Pulmonary artery endothelial cell (primary cell): ENCODE measurements around the gene BTBD1. TPM values are rescaled to one million over a fixed set of nuclear protein-coding genes. Genes with fewer than 3 reads are reported as not detected.
"Not testable (repeated sequence)": the region's sequence is repeated elsewhere in the genome, so short reads cannot be mapped to it uniquely, and the experiment has no call there.

ENCODE experiments used
- DNase-seq: peaks from one replicate; pipeline ENCODE4 v3.0.0-alpha.2; 2011; ENCODE audit warnings: low read depth, low spot score
- total RNA-seq: library from RNA; depleted of rRNA; stranded (reverse); fragments of >200 nt; gene quantifications from 2 replicates; pipeline ENCODE4 v1.2.3, GENCODE V29; 2014

The BTBD1 gene
- total RNA-seq, 1 donor from 2014 or later = 126 TPM

DNA sequence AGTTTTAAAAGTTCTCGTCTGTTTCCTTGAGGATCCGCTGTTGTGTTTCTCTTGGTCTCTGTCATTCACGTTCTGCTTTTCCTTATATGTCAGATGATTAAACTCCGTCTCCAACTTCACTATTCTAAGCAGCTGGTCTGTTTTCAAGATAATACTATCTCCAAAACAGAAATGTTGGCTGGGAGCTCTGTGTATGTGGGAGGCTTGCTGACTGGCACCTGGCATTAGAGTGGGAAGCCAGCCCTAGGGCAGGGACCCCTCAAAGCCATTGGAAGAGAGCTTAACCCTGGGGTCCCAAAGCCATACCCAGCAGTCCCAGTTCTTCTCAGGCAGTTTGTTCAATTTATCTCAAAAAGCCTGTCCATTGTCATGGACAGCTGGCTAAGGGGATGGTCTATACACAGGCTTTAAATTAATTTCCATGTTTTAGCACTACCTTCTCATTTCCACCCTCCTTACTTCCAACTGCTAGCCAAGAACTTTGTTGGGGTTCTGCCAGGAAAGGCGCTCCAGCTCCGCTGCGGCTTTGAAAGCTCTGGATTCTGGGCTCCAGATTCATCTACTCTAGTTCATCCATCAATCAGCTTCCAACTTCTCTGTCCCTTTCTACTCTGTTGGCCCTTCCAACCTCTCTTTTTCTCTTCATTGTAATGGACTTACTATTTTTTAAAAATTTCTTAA is 9.2 kb downstream of the BTBD1 start:
- DNase-seq = no peak

DNA sequence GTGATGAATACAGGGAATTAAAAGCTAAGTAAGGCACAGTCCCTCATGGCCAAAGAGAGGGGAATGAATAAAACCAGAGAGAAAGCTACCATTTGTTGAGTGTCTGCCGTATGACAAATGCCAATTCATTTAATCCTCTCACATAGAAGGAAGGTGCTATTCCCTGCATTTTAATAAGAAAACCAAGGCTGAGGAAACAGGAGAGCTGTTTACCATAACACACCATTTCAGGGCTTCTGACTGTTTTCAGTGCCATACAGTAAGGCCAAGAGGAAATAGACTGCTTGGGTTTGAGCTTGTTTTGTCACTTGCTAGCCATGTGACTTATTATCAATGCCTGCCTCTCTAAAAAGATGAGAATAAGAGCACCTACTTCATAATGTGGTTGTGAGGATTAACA is 10.1 kb downstream of the BTBD1 start:
- no peak for DNase-seq

DNA sequence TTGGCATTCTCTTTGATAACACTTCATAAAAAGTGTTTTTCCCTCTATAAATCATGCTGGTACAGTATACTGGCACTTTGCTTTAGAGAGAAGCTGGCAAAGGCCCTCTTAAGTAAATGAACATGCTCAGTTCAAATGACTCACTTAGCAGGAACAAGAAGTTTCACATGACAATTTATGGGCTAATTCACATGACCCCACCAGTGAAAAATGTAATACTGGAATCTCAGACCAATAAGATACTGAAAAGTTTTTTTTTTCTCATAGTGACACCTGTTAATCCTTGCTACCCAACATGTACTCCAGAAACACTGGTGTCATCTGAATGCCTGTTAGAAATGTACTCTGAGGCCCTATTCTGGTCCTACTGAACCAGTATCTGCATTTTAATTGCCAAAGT is 13.9 kb downstream of the BTBD1 start:
- DNase-seq = peak; percentile 50

DNA sequence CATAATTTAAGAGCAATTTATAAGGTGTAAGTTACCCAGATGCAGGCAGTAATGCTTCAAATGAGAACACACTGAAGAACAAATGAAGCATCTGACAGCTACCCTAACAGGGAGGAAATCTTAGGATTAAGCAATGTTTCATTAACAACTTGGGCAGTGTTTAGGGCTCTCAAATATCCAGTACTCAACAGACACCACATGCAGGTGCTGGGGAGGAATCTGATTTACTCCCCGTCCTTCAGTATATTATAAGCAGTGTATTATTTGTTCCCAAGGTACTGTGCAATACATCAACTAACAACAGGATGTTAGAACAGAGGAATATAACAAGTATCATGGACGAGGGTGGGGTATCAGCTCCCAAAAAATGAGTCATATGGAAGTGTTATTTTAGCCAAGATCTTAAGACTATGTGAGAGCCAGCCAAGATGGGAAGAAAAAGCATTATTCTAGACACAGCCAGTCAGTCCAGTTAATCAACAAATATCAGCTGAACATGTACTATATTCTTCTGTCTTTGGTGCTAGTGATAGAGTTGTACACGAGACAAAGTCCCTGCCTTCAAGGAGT is 20.4 kb downstream of the BTBD1 start:
- DNase-seq = peak; percentile 44

DNA sequence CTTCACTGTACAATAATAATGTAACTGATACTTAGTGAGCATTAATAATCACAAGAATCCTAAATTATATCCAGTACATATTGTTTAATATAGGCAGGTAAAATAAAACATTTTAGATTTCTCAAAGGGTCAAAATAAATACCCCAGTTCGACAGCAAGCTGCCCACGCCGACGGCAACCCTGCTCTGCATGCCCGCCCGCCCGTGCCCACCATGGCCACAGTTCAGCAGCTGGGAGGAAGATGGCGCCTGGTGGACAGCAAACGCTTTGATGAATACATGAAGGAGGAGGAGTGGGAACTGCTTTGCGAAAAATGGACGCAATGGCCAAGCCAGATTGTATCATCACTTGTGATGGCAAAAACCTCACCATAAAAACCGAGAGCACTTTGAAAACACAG is 22.9 kb downstream of the BTBD1 start:
- no peak for DNase-seq

DNA sequence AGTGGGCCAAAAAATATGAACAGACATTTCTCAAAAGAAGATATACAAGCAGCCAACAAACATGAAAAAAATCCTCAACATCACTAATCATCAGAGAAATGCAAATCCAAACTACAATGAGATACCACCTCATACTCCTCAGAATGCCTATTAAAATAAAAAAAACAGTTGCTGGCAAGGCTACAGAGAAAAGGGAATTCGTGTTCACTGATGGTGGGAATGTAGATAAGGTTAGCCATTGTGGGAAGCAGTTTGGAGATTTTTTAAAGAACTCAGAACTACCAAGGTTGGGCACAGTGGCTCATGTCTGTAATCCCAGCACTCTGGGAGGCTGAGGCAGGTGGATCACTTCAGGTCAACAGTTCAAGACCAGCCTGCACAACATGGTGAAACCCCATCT is 27.8 kb downstream of the BTBD1 start:
- DNase-seq = no peak

DNA sequence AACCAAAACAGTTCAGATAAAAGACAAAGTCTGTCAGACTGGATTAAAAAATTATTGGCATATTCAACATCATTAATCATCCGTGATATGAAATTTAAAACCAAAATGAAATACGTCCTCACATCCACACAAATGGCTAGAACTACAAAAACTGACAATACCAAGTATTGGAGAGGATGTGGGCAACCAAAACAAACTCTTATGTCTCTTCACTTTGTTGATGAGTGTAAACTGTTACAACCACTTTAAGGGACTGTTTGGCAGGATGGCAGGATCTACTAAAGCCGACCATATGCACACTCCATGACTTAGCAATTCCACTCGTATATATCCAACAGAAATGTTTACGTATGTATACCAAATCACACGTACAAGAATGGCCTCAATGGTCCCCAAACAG is 30.8 kb downstream of the BTBD1 start:
- DNase-seq = no peak

DNA sequence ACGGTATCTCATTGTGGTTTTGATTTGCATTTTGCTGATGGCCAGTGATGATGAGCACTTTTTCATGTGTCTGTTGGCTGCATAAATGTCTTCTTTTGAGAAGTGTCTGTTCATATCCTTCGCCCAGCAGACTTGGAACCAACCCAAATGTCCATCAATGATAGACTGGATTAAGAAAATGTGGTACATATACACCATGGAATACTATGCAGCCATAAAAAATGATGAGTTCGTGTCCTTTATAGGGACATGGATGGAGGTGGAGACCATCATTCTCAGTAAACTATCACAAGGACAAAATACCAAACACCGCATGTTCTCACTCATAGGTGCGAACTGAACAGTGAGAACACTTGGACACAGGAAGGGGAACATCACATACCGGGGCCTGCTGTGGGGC is 35.8 kb downstream of the BTBD1 start:
- not testable (repeated sequence) for DNase-seq

DNA sequence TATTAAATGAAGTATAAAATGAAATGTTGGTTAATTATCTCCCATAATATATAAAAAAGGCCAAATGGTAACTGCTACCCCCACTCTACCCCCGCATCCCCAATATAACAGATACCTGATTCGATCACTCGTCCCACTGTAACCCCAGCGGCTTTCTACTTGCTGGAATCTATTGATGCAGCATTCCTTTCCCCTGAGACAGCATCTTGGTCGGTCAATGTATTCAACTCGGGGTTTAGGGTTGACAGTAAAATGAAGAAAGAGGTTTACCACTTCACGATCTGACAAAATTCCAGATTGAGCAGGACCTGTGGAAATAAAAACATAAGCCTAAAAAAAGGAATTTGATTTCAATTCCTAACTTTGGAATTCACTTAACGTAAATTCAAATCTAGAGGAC is 37.0 kb downstream of the BTBD1 start:
- DNase-seq = no peak

DNA sequence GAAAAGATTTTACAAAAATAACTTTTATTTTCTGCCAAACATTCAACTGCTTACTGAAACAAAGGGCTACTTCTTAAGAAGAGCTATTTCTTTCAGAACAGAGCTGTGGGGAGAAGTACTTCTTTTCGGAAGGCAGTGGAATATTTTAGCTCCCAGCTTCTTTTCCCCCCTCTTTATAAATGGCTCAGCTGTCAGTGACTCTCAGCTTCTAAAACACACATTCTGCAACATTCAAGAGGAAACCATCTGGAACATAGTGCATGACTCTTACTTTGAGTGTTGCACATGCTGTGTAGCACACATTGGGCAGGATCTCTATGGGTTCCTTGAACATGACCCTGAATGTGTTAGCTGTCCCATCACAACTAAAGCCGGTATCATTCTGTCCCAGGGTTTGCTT is 48.6 kb downstream of the BTBD1 start:
- DNase-seq = no peak

DNA sequence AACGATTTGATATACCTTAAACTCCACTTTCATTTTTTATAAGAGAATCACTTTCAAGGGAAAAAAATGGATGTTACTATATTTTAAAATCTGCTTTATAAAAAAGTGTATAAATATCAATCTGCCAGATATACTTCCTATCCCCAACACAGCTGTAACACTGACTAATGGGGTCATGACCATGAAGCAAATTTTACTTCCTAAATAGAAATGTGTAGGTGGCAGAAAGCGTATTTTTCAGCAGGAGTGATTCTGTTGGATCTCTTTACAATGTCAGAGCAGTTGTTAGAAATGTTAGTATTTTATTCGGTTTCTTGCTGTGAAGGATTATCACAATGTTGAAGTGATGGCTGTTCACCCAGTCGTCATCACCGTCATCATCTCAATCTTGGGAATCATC is 50.1 kb downstream of the BTBD1 start:
- DNase-seq = no peak

DNA sequence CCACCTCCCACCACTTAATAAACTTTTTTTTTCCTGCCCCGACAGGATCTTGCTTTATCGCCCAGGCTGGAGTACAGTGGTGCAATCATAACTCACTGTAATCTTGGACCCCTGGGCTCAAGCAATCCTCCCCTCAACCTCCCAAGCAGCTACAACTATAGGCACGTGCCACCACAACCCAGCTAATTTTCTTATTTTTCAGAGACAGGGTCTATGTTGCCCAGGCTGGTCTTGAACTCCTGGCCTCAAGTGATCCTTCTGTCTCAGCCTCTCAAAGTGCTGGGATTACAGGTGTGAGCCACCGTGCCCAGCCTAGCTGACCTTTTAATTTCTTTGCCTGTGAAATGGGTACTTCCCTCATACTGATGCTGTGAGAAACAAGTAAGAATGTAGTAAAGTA is 51.7 kb downstream of the BTBD1 start:
- DNase-seq = no peak

DNA sequence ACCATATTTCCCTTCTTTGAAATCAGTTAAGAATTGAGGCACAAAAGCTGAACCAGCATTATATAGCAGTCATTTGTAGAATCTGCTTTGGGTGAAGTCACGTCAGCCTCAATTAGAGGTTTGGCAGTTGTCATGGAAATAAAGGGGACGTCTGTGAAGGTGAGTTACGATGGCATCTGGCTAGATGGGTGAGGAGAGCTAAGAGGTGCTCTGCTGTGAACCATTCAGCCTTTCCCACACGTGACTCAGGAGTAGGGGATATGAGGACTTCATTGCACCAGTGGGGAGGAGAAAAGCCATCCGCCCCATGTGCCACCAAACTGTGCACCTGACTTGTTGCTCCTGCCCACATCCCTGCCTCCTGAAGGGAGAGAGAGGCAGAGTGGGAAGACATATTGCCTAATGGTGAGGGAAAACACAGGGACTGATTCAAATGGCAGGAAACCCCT is 52.8 kb downstream of the BTBD1 start:
- no peak for DNase-seq

DNA sequence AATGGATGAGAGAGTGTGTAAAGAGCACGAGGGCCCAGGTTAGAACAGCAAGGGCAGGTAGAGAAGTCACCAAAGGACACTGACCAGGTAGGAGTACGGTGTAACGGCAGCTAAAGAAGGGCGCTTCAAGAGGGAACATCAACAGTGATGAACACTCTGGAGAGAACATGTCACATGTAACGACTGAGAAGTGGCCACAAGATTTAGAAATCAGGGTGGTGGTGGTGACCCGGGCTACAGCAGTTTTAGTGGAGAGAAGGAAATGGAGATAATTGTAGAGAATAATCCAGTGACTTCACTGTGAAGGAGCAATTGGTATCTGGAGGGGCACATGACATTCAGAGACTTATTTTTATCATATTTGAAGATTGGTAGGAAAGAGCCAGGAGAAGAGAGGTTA is 54.4 kb downstream of the BTBD1 start:
- no peak for DNase-seq

DNA sequence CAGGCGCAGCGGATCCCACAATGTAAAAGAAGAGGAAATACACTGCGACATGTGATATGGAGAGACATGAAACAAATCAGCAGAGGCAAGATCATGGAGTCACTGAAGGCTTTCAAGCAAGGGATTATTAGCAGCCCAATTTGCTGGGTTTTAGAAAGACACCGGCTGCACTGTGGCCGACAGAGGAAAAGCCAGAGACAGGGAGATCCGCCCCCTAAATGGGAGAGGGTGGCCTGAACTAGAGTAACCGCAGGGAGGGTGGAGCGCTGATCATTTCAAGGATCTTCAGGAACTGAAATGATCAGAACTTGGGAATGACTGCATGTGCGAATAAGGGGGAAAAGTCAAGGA is 55.0 kb downstream of the BTBD1 start:
- DNase-seq = no peak

DNA sequence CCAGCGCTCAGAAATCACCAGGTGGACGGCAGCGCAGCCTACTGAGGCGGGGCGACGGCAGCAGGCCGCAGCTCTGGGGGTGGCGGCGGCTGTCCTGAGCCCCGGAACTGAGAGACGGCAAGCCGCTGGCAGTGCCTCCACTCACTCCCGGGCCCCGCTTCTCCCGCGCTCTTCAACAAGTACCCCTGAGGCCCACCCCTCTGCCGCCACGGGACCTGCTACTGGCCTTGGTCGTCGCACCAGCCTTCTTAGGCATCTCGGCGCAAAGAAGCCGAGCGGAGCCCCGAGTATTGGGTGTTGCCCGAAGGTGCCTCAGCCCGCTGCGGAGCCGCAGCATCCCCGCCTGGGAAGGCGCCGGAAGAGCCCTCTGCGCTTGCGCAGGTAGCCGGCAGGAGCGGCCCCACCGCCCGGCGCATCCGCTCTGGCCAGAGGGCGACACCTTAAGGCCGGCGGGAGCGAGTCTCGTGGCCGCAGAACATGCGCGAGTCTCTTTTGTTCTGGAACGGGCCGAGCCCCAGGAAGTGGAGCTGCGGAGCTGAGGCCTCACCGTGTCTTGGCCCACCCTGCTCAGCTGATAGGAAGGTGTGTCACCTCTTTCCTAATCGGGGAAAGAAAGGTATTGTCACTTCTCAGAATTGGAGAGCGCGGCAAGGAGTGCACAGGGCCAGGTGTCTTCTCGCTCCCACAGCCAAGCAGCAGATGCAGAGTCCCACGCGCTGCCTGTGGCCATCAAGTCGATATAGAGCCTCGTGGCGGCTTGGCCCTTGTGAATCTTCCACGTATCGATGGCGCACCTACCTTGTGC is 55.6 kb downstream of the BTBD1 start, which contains the start of gene C15orf40:
Gene C15orf40, minus strand, starts transcription at position 369 of the 805 bp plus-strand sequence. Its CDS starts 32 bp downstream, at position 337.
- peak; percentile 67 for DNase-seq

DNA sequence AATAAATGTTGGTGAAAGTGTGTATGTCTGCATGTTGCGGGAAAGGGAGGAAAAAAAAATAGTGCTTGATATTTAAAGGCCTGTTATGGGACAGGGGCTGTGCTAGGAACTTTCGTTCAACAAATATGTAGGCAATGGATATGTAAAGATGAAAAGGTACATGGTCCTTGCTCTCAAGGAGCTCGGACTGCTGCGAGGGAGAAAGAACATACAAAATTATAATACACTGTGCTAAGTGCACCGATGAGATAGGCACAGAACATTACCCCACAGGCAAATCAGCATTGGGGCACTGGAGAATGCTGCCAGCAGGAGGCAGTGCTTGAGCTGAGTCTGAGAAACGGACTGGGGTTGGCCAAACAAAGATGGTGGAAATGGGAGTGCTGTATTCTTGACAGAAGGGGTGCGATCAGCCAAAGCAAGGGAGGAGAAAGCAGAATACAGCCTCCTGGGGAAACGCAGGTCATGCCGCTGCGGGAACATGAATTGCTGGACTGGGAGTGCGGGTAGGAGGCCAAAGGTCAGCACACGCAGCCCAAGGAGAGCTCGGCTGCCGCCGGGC is 56.3 kb downstream of the BTBD1 start:
- peak; percentile 53 for DNase-seq

DNA sequence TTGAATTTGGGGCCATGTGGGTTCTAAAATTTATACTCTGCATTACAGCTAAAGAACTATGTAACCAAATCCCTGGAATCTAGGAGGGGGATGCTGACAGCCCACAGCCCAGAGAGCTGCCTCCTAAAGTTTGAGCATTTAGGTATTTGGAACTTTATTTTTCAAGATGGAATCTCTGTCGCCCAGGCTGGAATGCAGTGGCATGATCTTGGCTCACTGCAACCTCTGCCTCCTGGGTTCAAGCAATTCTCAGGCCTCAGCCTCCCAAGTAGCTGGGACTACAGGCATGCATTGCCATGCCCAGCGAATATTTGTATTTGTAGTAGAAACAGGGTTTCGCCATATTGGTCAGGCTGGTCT is 66.4 kb downstream of the BTBD1 start:
- not testable (repeated sequence) for DNase-seq

DNA sequence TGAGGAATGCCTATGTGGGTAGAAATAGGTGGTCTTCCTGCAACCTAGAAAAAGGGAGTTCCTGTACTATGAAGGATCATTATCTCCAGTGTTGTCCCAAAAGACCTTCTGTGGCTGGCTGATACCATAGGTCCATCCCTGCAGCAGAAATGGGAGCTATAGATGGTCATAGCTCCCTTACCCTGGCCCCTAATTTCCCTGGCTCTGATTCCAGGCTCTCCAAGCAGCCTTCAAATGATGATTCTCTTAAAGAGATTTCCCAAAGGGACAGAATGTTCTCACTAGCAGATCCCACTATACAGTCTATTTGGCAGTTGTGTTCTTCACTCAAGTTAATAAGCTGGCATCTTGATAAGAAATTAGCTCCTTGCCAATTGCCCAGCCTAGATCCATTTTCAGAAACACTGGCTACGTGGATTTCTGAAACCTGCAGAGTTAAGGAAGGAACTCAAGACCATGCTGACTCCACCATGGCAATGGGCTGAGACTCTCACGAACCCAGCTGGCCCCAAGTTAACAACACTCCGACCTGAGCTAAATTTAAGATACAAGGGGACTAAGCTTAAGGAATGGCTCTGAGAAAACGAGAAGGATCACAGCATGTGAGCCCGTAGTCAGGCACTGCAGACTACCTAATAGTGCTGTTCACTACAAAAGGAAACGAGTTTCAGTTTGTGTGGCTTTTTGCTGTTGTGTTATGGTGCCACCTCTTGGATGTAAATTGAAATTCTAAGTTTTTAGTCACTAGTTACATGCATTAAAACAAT is 67.0 kb downstream of the BTBD1 start:
- DNase-seq = no peak

DNA sequence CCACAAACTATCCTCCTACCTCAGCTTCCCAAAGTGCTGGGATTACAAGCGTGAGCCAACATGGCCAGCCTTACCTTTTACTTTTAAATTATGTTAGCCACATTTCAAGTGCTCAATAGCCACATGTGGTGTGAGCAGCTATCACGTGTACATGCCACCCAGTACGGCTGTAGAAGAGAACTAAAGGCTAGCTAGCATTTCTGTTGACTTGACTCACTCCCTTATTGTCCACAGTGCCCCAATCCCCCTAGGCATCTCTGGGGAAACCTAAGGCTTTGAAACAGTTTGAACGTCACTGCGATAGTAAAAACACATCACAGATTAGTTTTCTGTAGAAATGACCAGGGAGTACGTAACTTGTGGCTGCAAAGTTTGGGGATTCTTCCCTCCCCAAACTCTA is 67.6 kb downstream of the BTBD1 start:
- no peak for DNase-seq

DNA sequence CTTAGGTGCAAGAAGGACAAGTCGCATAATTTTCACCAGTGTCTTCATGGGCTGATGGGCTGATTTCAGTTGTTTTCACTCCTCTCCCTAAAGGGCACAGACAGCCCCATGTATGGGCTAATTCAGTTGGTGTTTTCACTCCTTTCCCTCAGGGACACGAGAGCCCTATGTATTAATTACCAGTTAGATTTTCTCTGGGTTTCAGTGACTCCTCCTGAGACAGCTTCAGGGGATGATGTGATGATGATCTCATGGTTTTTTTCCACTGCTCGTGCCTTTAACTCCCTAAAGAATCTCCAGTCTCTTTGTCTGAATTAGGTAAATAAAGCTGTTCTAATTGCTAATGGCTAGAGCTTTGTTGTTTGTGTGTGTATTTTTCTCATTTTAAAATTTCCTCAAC is 71.1 kb downstream of the BTBD1 start:
- DNase-seq = no peak

DNA sequence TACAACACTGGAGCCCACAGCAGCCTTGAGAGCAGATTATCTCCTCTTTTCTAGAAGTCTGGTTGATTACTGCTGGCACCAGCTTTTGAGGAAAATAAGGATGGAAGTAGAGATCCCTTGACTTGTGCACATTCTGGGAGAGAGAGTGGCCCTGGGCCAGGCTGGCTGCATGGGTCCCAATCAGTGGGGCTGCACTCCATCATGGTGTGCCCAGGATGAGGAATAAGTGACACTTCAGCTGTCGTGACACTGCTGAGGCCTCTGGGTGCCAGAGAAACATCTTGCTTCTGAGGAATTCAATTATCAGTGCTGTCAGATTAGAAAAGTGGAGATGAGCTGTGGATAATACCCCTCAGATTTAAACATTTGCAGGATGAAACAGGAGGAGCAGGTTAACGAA is 72.0 kb downstream of the BTBD1 start:
- no peak for DNase-seq
